SH-SY5Y (cell line): ENCODE data around the gene NRP1.

ENCODE experiments used
- GATA2 ChIP-seq: IDR thresholded peaks from 2 replicates; pipeline ENCODE4 v1.6.1; 2011; ENCODE audit warnings: mild to moderate bottlenecking, low read depth, low read length
- GATA3 ChIP-seq: IDR thresholded peaks from 2 replicates; pipeline ENCODE4 v1.6.1; 2011; ENCODE audit warnings: low read depth, mild to moderate bottlenecking, low read length, moderate library complexity

NRP1 gene

GRCh38 chr10:33311640-33312039 is 22.8 kb downstream of the NRP1 start:
- TF ChIP-seq GATA2 (no peak), GATA3 (no peak)

- no peak for TF ChIP-seq GATA2
- TF ChIP-seq GATA3: no peak
Measured at GRCh38 chr10:33310853-33311252, 23.6 kb downstream of the NRP1 start.

GRCh38 chr10:33309406-33309805 is 25.1 kb downstream of the NRP1 start:
- TF ChIP-seq GATA2 (no peak), GATA3 (no peak)

GRCh38 chr10:33307835-33308234 is 26.6 kb downstream of the NRP1 start:
- TF ChIP-seq GATA2 (no peak), GATA3 (no peak)

- no peak for TF ChIP-seq GATA3
- no peak for TF ChIP-seq GATA2
Measured at GRCh38 chr10:33306701-33307519, 27.6 kb downstream of the NRP1 start.

- TF ChIP-seq GATA3 (no peak), GATA2 (no peak)
Measured at GRCh38 chr10:33306126-33306525, 28.3 kb downstream of the NRP1 start.

- no peak for TF ChIP-seq GATA3
- no peak for TF ChIP-seq GATA2
Measured at GRCh38 chr10:33304423-33305225, 29.8 kb downstream of the NRP1 start.

- TF ChIP-seq GATA2 (no peak), GATA3 (no peak)
Measured at GRCh38 chr10:33303988-33304387, 30.5 kb downstream of the NRP1 start.

GRCh38 chr10:33302208-33302829 is 32.1 kb downstream of the NRP1 start:
- no peak for TF ChIP-seq GATA3
- no peak for TF ChIP-seq GATA2

- TF ChIP-seq GATA2 (no peak), GATA3 (no peak)
Measured at GRCh38 chr10:33301097-33301789, 33.2 kb downstream of the NRP1 start.

GRCh38 chr10:33298893-33299292 is 35.6 kb downstream of the NRP1 start:
- TF ChIP-seq GATA3 (no peak), GATA2 (no peak)

- TF ChIP-seq GATA3: no peak
- TF ChIP-seq GATA2: no peak
Measured at GRCh38 chr10:33298110-33298509, 36.4 kb downstream of the NRP1 start.

GRCh38 chr10:33295851-33296250 is 38.6 kb downstream of the NRP1 start:
- TF ChIP-seq GATA3 (no peak), GATA2 (no peak)

- TF ChIP-seq GATA2 (no peak), GATA3 (no peak)
Measured at GRCh38 chr10:33293531-33294170, 40.8 kb downstream of the NRP1 start.
